GM18951 (cell line): Measurements from ENCODE around the gene INTS6.

ENCODE experiments used
- POLR2A ChIP-seq: IDR thresholded peaks from 4 replicates; pipeline ENCODE4 v1.6.1; 2011; ENCODE audit warnings: mild to moderate bottlenecking; ENCODE audit not compliant: insufficient read length, insufficient read depth; ENCODE audit errors: extremely low read depth
- in situ Hi-C: fragments of 300-500 bp; cut with MboI; formaldehyde crosslinking; loops from one replicate; pipeline ENCODE4 v1.12.0; 2022; ENCODE audit warnings: low sequenced_read_pairs, mixed read lengths, inconsistent platforms; ENCODE audit not compliant: unreplicated experiment

Gene INTS6

GRCh38 chr13:51339354-51339753 lies 113.5 kb downstream of the INTS6 start, which contains the start of gene SERPINE3:
Gene SERPINE3, plus strand, starts transcription at chr13:51339691. Its CDS starts 1,401 bp downstream, at chr13:51341092.
- in situ Hi-C loops = no loop called here
- no peak for TF ChIP-seq POLR2A

DNA sequence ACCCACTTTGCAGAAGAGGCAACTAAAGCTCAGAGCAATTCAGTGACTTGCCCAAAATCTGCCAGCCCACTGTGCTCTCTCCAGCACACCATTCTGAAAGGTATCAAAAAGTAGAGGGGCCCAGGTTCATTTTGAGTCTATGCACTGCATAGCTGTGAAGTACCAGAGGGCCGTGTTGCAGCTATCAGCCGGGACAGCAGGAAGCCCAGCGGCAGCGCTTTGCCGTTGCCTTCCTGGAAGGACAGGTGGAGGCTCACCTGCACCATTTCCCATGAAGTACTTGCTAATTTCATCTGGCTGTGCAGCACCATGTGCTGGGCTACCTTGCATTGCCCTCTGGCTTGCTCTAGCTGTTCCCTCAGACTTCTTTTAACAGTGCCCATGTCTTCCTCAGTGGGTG lies 116.1 kb downstream of the INTS6 start:
- in situ Hi-C loops = no loop called here
- TF ChIP-seq POLR2A = no peak

- in situ Hi-C loops = no loop called here
- no peak for TF ChIP-seq POLR2A
Measured at GRCh38 chr13:51333826-51334225, 119.0 kb downstream of the INTS6 start.

DNA sequence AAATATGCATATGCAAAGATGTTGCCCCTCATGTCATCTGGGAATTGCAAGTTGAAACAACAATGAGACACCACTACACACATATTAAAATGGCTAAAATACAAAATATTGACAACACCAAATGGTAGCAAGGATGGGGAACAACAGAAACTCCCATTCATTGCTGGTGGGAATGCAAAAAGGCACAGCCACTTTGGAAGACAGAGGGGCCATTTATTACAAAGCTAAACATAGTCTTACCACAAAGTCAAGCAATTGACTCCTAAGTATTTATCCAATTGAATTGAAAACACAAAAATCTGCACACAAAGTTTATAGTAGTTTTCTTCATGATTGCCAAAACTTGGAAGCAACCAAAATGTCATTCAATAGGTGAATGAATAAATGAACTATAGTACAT lies 119.4 kb downstream of the INTS6 start:
- TF ChIP-seq POLR2A = no peak
- in situ Hi-C loops = no loop called here

DNA sequence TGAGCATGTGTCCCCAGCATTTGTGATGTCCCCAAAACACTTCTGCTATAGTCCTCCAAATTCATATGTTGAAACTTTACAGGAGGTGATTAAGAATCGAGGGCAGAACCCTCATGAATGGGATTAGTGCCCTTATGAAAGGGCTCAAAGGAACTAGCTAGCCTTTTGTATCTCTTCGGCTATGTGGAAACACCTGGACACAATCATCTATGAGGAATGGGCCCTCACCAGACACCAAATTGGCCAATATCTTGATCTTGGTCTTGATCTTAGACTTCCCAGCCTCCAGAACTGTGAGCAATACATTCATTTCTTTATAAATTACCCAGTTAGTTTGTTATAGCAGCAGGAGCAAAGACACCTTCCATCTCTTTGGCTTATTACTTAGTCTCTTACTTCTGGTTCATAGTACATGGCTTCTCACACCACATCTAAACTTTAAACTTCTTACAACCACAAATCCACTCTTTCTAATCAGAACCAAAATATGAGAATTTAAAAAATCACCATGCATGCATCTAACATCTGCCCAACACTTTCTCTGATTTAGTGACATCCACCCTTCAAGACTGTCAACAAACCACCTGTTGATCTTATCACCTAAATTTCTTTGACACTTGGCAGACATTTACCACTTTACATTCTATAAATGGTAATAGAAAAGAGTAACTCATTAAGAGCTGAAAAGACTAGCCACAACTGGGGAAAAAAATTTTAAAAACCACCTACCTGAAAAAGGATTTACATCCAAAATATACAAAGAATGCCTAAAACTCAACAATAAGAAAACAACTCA lies 120.1 kb downstream of the INTS6 start:
- no peak for TF ChIP-seq POLR2A

GRCh38 chr13:51331354-51331861 lies 121.4 kb downstream of the INTS6 start:
- no peak for TF ChIP-seq POLR2A
- in situ Hi-C loops = no loop called here

More for the DNA sequence above, 120.1 kb downstream of the INTS6 start:
- in situ Hi-C loops = no loop called here

GRCh38 chr13:51330791-51331190 lies 122.0 kb downstream of the INTS6 start:
- no peak for TF ChIP-seq POLR2A
- in situ Hi-C loops = no loop called here

DNA sequence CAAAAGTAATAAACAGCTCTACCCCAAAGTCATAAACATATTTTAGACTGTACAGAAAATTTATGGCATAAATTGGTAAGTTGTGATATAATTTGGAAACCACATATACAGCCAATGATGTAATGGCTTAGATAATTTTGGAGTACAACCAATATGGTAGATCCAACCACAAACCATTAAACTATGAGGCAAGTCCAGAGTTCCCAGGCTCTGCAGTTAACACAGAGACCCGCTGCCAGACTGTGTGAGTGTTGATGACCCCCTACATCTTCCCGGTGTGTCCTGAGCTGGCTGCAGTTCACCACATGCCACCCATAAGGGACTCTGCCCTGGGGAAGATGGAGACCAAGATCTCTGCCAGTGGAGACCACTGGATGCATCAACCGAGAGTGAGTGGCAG lies 123.2 kb downstream of the INTS6 start:
- no peak for TF ChIP-seq POLR2A
- in situ Hi-C loops = no loop called here

DNA sequence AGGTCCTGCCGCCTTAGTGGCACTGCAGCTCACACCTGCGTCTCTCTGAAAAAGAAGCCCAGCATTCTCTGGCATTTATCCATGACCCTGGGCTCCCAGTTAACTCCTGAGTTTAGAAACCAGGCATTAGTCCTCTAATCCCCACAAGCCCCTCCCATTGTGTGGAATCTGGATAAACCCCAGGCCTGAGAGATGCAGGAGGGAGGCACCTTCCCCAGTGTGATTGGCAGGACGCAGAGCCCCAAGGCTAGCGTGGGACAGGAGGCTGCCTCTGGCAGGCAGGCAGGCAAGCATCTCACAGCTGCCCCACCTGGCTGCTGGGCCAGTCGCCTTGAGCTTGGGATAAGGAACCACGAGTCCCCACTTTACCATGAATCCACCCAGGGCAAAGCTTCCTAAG lies 124.3 kb downstream of the INTS6 start:
- TF ChIP-seq POLR2A = no peak
- in situ Hi-C loops = no loop called here

GRCh38 chr13:51327961-51328360 lies 124.9 kb downstream of the INTS6 start:
- in situ Hi-C loops = no loop called here
- TF ChIP-seq POLR2A = no peak

- in situ Hi-C loops = no loop called here
- no peak for TF ChIP-seq POLR2A
Measured at GRCh38 chr13:51326777-51327176, 126.1 kb downstream of the INTS6 start.

GRCh38 chr13:51325837-51326236 lies 127.0 kb downstream of the INTS6 start:
- in situ Hi-C loops = no loop called here

GRCh38 chr13:51324714-51325420 lies 128.0 kb downstream of the INTS6 start:
- TF ChIP-seq POLR2A = no peak
- in situ Hi-C loops = no loop called here

More at GRCh38 chr13:51325837-51326236, 127.0 kb downstream of the INTS6 start:
- TF ChIP-seq POLR2A = no peak
